H1 (cell line): Measurements from ENCODE around the gene PEX5L. TPM values are rescaled to one million over a fixed set of nuclear protein-coding genes. Genes with fewer than 3 reads are reported as not detected.

Experiments used
- CHD7 ChIP-seq: fragments of 300-600 bp; sonication (generic); IDR thresholded peaks from 2 replicates; pipeline ENCODE4 v1.7.1; 2012; ENCODE audit warnings: low read length, moderate library complexity, mild to moderate bottlenecking, inconsistent platforms; ENCODE audit not compliant: insufficient replicate concordance
- GABPA ChIP-seq: IDR thresholded peaks from 2 replicates; pipeline ENCODE4 v1.6.1; 2011; ENCODE audit warnings: mild to moderate bottlenecking, low read length, moderate library complexity, borderline replicate concordance; ENCODE audit not compliant: insufficient read depth
- KDM1A ChIP-seq: fragments of 200-600, 300-600 bp; sonication (generic); IDR thresholded peaks from 2 replicates; pipeline ENCODE4 v1.7.1; 2016; ENCODE audit warnings: mild to moderate bottlenecking, low read length, borderline replicate concordance
- MAFK ChIP-seq: IDR thresholded peaks from 2 replicates; pipeline ENCODE4 v1.6.1; 2012; ENCODE audit warnings: low read depth, mild to moderate bottlenecking, improper control_type of control experiment, low read length
- polyA plus RNA-seq, 7 experiments: library from polyadenylated mRNA; depleted of rRNA in 3 of 7; stranded (reverse) in 5 of 7; unstranded in 2 of 7; fragments of >200 nt in 5 of 7; fragments of 200-250 nt in 2 of 7; gene quantifications; 1 replicate in 5 of 7; 2 replicates in 1 of 7; 4 replicates in 1 of 7; pipeline versions ENCODE4 v1.2.1 to v1.2.3, GENCODE V29; 2011 to 2013; ENCODE audit warnings: missing spikeins in 2 of 7, mixed read lengths in 2 of 7
- total RNA-seq: library from RNA; stranded (reverse); fragmentation: NEBNext Ultra II Directional; extraction: Animal tissue kit (Norgen Biotek cat#: 25700); gene quantifications from 2 replicates; pipeline ENCODE4 v1.2.1, GENCODE V29; 2021

The PEX5L gene
- total and polyA plus RNA-seq, 2 of the 8 experiments (the other 6 are each of a cell fraction or from before 2014, with no cell fraction given) = 0.80 to 4.2 TPM

- no peak for TF ChIP-seq CHD7
- TF ChIP-seq MAFK = no peak
- no peak for TF ChIP-seq KDM1A
- no peak for TF ChIP-seq GABPA
Measured at GRCh38 chr3:179949869-179950268, 86.9 kb downstream of the PEX5L start (continued).
